Cortex of kidney (tissue), 1 donor: ENCODE data around the gene CLRN3.

Experiments used
- DNase-seq: peaks from one replicate; lab custom pipeline; 2025; lab: John Stamatoyannopoulos, UW

The CLRN3 gene

DNA sequence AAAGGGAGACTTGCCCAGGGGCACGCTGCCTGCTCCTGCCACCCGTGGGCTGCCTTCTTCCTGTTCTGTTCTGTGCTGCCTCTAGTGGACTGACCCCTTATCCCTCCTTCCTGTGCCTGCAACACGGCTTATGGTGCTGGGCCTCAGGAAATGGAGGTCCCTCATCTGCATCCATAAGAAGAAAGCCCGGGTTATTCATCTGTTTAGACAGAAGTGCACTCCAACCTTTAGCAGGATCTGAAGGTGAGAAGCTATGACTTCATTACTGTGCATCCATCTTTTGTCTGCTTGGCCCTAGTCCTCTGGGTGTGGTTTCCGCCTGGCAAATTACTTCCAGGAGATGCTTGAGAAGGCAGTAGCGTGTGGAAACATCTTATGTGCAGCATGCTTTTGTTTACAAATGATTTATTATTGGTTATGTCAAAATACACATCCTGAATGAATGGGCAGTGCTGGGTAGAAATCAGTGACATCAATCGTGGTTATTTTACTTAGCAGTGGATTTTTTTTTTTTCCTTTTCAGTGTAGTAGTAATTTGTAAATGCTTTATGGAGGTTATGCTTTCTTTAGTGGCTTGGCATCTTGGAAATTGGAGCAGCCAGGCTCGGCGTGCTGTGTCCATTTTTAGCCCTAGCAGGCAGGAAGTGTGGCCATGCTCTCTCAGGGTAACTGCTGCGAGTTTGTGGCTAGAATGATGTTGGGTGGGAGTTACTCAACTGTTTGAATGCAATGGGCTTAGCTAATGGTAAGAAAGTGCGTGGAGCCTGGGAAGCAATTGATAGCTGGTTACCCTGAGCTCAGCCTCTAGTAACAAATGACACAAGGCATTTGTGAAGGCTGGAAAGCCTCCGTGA, 26.9 kb upstream of the CLRN3 start:
- DNase-seq = no peak

DNA sequence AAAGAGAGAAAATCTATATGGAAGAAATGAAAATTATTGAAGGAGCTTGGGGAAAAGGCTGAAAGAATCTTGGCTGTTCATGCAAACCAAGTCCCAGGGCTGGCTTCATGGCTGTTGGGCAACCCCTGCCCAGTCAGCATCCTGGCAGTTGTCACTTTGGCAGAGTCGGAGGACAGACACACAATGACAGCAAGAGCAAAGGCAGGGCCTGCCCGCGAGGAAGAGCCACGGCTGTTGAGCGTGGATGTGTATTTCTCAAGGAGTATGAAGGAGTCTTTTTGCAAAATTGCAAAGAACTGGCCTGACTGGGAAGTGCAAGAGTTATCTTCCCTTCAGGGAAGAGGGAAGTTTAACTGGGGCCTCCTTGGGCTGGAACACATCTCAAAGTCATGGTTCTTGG, 25.8 kb upstream of the CLRN3 start:
- DNase-seq = no peak

DNA sequence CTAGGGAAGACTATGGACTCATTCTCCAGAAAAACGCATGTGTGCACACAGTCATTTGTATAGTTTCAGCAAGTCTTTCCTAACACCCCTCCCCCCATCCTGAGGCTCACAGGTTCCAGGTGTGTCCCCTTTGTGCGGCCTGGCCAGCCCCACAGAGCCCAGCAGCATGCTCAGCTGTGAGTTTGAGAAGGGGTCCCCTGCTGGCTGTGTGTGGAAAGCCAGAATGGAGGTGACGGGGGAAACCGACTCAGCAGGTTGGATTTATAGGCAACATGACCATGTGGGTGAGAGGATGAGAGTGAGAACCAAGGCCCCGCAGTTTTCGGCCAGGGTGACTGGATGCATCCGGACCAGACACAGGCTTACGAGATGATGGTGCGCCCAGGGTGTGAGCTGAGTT, 24.1 kb upstream of the CLRN3 start:
- DNase-seq = no peak

DNA sequence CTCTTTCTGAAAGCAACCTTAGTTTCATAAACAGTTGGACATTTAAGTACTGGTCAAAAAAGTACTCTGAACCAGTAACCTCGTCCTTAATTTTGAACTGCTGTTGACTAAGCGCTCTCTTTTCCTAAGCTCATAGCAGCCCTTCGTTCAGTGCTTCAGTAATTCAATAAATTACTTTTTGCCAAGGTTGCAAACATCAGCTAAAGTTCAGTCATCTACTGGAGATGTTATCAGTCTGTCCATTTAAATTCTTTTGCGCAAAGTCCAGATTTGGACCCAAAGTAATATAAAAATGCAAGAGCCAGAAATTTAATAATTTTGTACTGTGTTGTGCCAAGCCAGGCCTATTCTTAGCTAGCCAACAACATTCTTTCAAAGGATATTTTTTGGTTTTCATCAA, 22.6 kb upstream of the CLRN3 start:
- no peak for DNase-seq

DNA sequence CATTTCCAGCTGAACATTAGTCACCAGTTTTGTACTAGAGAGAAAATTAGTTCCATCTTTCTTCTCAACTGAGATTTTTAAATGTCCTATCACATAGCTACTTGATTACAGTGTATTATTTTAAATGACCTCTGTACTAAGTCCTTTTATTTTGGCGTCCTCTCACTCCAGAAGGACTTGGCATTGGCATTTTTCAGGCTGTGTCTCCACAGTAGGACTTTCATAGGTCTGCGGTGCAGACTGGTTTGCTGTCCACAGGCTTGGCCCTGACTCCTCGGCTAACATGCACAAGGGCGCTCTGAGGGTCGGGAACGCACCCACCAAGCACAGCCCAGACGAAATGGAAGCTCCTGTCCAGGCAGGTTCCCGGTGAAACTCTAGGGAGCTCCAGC, 20.6 kb upstream of the CLRN3 start:
- DNase-seq = no peak

DNA sequence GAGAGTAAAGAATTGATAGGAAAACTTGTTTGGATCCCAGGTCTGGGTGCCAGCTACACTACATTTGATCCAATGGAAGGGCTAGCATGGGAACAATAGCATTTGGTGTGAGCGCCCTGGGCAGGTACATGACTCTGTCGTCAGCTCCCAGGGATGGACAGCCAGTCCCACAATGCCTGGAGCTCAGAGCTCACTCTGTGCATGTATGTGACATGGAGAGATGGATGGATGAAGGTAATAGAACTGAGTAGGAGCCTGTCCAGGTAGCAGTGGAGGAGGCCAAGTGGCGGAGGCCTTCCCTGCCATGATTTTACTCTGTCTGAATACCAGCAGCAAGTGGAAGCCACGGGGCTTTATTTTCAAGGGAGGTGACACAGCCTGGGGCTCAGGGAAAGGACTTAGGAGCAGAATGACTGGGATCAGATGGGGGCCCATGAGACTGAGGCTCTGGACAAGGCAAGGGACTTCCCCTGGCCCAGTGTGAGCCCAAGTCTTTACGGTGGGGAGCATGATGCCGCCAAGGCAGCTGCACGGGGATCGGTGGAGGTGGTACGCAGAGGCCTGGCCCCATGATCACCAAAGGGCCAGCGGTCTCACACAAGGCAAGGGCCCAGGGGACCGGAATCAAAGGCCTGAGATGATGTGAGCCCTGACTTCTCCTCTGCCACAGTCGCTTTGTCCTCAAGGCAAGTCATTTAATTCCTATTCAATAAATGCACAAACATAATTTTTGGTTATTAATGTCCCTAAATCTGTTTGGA, 20.0 kb upstream of the CLRN3 start:
- no peak for DNase-seq

DNA sequence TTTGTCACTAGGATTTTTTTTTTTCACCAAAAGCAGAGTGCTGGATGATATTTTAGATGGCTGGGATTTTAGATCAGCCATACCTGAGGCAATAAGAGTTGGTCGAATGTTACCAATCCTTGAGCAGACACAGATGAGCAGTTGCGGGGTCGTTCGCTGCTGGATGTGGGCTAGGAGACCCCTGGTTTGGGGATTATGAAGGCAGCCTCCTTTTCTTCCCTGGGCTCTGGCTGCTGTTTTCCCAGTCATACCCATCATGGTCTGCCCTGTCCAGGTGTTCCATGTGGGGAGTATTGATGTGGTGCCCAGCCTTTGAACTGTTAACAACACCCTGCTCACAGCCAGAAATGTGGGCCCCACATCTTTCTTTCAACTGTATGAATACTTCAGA, 19.1 kb upstream of the CLRN3 start:
- DNase-seq = no peak

DNA sequence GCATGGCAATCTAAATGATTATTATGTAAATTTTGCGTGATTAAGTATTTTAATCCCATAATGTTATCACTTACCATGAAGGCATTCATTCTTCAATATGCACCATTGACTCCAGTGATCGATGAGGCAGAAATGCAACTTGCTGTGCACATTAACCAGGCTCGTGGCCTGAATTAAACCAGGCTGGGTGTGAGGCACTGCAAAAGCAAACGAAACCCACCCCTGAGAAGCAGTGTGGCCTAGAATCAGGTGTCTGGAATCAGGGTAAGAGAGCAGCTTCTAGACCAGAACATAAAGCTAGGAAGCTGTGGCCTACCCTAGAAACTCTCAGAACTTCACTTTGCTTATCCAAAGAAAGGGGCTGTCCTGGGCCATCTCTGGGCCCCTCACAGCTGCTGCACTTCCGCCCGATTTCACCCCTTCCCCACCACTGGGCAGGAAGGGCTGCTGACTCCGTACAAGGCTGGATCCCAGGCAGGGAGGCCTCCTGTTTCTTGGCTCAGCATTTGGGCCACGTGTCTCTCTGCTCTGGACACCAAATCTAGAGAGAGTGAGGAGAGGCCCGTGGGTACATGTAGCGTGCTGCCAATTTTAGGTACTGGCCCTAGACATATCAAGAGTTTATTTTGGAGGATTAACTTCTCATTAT, 18.6 kb upstream of the CLRN3 start:
- DNase-seq = no peak

DNA sequence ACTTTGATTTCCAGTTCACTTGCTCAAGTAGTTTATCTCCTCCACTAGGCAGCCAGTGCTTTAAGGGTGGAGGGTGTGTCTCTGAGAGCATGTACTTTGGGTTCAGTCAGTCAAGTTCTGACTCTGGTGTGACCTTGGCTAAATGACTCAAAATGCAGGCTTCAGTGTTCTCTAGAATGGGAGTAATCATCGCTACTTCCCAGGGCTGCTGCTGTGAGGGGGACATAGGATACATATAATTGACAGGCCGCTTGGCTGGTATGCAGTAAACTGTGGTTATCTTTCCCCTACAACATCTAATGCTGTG, 17.7 kb upstream of the CLRN3 start:
- no peak for DNase-seq

DNA sequence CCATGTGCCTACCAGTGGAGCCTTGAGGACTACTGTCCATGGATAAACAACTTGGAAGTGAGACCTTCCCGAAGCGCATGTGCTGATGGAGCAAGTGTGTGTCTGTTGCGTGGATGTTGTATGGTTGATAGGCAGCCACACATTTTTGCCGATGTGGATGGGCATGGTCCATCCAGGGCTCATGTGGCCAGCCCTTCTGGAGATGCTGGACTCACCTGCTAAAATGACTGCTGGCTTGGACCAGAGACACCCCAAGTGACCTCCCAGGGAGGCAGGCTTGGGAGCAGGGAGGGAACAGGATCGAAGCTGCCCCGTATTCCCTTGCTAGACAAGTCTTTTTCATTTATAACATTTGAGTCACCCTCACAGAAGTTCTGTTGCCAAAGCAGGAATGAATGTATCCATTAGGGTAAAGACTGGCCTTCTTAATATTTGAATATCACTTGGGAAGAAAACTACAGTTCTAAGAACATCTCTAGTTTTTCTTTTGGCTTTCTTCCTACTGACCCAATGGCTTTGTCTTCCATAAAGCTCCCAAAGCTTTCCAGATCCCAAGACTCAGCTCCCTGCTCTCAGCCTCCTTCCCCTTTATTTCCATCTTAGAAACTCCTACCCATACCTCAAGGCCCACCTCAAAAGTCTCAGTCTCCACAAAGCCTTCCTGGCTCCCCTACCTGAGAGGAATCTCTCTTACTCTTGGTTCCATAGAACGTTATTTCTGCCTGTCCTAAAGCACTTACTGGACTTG, 17.1 kb upstream of the CLRN3 start:
- no peak for DNase-seq

DNA sequence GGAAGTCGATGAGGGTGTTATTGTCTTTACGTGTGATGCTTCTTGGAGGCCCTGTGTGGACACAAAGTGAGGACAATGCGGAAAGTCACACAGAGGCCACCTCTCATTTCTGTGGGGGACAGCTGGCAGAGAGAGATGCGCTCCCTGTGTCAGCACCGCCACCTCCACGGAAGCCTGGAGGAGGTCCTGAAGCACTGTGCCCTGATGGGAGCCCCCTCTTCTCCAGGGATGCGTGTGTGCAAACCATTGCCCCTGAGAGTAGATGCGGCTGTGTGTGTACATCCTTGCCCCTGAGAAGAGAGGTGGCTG, 16.2 kb upstream of the CLRN3 start:
- DNase-seq = no peak

DNA sequence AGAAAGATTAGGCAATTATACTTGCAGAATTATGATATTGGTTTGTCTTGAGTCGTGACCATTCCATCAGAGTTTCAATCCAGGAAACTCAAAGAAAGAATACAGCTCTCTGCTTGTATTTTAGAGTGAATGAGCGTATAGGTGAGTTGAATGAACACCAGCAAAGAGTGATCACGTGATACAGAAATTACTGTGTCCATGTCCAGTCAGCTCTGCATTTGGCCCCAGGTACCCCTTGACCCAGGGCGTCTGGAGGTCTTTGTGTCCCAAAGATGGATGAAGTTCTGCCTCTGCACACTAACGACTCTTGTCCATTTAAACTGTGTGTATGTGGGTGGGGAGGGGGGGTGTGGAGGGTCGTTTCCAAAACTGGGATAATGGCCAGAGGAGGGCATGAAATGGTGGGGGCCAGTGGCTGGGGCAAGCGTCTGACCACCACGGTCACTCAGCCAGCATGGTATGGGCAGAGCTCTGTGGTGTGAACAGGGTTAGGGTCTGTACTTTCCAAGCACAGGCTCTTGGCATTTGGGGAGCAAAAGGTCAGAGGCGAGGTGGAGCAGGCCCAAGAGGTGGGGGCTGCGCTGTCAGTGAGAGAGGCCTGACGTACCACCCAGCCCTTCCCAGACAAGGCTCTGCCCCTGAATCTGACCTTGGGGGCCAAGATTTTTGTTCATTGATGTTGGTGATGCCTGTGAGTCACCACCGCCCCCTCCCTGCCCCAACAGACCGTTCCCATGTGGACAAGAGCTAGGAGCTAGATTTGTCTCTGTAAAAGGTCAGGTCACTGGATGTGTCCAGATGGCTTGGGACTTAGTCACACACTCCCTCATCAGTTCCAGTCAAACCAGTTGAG, 15.6 kb upstream of the CLRN3 start:
- DNase-seq = no peak

DNA sequence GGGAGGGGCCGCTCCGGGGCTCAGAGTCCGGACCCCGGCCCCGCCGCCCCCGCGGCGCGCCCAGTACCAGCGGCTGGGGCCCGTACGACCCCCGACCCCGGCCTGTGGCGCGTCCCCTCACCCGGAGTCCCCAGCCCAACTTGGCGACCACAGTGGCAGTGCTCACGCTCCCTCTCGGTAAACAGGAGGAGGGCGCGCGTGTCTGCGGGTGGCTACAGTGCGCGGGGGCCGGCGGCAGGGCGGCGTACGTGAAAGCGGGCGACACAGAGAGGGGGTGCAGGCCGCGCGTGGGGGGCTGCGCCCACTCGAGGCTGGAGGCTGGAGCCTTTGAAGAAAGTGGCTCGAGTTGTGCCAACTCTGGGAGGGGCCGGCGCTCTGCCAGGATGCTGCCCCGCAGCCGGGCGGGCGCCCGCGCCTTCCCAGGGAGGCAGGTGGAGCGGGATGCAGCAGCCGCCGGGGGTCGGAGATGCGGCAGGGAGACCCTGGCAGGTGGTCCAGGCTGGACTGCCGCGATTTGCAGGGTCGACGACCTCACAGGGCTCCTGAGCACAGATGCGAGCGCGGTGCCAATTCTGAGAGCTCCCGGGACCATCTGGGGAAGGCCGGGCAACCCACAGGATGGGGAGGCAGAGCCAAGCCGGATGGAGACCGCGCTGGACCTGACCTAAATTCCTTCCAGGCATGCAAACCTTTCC, 14.8 kb upstream of the CLRN3 start:
- no peak for DNase-seq

DNA sequence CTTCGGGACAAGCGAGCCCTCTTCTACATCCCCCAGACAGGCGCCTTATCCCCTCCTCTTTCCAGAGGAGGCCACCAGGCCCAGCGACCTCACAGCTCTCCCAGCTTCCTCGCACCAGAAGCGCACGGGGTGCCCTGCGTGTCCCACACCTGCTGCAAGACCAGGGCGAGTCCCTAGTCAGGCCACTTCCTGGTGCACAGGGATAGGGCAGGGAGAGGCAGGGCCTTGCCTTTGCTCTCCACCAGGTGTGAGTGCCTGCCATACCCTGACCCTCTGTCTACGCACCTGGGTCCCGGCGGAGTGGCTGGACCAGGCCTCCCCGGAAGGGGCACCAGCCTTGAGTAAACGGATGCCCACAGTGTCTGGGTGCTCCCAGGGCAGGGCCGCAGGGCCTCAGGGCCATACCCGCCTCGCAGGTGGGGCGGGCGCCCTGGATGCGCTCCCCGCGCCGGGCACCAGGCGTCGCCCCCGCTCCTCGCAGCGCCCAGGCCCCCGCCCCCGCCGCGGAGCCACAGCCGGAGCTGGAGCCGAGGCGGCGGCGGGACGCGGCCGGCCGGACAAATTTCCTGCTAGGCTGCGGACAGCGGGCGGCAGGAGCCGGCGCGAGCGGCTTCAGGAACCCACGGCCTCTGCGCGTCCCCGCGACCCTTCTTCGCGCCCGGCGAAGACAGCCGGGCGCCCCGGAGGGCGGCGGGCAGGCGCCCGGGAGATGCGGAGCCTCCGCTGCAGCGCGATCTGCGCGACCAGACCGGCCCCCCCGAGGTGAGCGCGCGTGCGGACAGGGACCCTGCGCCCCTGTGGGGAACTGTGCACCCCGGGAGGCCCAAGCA, 14.0 kb upstream of the CLRN3 start, which contains the start of gene PTPRE:
Gene PTPRE (plus strand): TSS at position 556 of the 830 bp plus-strand sequence. CDS start 133,779 bp downstream, outside the sequence.
- no peak for DNase-seq

DNA sequence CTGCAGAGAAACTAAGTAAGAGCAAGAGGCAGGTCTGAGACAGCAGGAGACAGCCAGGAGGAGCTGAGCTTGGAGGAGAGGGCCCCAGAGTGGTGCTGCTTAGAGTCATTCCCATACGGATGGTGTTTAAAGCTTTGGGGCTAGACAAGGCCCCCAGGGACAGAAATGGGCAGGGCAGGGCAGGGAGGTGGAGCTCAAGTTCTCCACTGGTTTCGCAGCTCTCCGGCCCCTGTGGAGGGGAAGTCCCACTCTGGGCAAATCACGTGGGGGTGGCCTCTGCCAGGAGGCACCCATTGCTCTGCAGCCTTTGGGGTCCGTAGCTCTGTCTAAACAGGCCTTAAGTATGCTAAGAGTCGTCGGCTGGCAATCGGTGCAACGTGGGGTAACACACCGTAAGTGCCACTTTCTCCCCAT, 13.1 kb upstream of the CLRN3 start:
- DNase-seq = no peak

DNA sequence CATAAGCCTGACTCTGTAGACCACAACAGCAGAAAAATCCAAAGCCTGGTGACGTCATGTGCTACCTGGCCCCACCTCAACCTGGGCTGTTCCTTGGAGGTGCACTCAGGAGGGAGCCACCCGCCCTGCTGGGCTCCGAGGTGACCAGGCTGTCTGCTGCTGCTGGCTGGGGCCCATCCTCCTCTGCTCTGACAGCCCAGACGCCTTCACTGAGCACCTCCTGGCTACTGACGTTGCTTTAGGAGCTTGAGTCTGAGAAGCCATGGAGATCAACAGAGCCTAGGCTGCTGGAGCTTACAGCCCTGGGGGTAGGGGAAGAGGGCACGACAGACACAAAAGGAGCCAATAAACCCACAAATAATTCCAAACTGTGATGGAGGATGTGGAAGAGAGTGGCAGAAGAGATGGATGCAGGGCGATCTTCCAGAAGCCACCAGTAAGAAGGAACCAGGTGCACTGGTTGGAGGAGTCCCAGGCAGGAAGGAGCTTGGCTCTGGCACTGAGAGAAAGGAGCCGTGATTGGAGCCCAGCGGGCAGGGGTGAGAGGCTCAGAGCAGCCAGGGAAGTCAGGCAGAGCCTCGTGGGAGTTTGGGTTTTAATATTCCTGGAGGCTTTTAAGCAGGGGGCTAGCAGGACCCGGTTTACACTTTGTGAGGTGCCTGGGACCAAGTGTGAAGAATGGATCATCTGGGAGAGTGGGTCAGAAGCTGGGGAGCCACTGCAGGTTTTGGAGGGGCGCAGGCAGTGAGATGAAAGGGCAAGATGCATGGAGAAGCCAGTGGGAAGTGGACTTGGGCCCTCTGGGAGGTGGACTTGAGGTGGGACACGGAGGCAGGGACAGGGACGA, 12.5 kb upstream of the CLRN3 start:
- no peak for DNase-seq

DNA sequence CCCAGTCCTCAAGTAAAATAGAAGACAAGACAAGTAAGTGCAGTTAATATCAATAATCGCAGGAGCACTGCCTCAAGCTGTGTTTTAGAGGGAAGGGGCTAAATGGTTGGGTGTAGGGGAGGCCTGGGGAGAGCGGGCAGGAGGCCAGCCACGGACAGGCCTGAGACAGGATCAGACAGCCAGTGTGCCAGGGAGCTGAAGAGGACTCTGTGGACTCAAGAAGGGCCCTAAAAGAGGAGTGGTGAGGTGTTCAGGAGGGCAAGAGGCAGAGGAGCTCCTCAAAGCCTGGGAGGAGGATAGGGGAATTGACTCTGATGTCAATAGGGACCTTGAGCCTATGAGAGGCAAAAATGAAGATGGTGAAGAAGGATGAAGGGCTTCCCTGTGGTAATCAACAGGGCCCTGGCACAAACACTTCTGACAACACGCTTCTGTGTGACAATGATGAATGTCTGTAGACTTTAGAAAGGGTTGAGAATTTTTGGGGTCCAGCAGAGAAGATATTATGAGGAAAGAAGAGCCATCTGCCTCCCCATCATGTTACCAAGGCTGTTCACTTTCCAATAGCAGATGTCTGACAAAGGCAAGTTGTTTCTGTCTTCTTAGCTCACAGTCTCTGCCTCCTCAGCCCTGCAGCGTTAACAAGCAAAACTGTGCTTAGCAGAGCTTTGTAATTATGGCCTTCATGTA, 11.7 kb upstream of the CLRN3 start:
- no peak for DNase-seq

DNA sequence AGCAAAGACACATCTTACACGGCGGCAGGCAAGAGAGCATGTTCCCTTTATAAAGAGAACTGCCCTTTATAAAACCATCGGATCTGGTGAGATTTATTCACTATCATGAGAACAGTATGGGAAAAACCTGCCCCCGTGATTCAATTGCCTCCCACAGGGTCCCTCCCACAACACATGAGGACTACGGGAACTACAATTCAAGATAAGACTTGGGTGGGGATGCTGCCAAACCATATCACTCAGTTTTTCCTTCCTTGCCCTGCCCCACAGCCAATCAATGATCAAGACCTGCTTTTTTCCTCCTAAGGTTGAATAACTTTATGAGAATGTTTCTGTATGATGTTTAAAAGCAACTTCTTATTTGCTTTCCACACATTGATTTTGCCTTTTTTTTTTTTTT, 11.0 kb upstream of the CLRN3 start:
- no peak for DNase-seq
